GM21447 (cell line): Measurements from ENCODE around the gene EPOP.

Source experiments
- ATAC-seq: cut with Tn5 transposase; IDR thresholded peaks from one replicate; pipeline ENCODE4 v1.9.1; 2021; ENCODE audit not compliant: unreplicated experiment

Gene EPOP

DNA sequence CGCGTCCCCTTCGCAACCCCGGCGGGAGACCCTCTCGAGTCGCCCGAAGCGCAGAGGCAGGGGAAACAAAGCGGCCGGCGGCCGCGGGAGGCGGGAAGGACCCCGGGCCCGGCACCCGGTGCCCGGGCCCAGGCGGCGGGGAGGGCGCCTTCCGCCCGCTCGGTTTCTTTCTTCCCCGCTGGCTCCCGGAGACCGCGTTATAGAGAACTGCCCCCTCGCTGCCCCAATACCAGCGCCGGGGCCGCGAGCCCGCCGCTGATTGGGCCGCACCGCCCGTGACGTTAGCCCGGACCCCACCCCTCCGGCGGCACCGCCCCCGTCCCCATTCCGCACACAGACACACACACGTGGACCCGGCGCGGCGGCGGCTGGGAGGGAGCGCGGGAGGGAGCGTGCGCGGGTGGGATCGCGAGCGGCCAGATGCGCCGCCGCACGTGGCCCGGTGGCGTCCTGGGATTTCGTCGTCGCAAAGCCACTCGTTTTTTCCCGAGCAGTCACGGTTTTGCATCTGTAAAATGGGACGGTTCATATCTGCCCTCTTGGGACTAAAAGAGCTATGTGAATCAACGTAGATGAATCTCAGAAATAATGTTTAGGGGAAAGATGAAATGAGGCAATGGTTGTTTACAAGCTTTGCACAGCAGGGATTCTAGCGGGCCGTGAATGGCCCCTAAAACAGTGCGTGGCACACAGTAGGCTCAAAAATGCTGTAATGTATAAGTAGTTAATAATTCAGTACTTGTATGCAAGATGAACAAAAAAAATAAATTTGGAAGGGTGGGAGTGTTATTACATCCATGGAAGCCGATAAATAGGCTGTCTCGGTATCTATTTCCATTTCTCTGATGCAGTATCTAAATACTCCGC, at the start of gene EPOP:
Gene EPOP (minus strand): TSS at position 209 of the 867 bp plus-strand sequence. CDS start 462 bp downstream, outside the sequence.
- peak; percentile 53 for ATAC-seq

DNA sequence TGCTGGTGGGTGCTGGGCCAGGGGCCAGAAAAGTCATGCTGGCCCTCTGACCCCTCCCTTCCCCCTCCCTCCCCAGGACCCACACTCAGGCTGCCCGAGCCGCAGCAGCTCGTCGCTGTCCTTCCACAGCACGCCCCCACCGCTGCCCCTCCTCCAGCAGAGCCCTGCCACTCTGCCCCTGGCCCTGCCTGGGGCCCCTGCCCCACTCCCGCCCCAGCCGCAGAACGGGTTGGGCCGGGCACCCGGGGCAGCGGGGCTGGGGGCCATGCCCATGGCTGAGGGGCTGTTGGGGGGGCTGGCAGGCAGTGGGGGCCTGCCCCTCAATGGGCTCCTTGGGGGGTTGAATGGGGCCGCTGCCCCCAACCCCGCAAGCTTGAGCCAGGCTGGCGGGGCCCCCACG, 47.0 kb upstream of the EPOP start:
- ATAC-seq, result no peak

DNA sequence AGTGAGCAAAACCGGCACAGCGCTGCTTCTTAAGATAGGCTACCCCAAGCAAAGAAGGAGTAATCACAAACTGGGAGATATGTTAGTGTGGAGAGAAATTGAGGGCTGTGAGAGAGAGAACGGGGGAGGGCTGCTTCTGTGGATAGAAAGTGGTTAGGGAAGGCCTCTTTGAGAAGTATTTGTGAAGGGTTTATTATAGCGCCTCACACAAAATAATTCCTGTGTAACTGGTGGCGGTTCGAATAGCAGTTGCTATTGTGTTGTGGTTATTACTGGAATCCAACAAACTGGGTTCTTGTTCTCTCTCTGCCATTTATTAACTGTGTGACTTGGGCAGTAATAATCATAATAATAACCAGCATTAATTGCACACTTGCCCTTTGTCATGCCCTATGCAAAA, 46.2 kb upstream of the EPOP start:
- no peak for ATAC-seq

DNA sequence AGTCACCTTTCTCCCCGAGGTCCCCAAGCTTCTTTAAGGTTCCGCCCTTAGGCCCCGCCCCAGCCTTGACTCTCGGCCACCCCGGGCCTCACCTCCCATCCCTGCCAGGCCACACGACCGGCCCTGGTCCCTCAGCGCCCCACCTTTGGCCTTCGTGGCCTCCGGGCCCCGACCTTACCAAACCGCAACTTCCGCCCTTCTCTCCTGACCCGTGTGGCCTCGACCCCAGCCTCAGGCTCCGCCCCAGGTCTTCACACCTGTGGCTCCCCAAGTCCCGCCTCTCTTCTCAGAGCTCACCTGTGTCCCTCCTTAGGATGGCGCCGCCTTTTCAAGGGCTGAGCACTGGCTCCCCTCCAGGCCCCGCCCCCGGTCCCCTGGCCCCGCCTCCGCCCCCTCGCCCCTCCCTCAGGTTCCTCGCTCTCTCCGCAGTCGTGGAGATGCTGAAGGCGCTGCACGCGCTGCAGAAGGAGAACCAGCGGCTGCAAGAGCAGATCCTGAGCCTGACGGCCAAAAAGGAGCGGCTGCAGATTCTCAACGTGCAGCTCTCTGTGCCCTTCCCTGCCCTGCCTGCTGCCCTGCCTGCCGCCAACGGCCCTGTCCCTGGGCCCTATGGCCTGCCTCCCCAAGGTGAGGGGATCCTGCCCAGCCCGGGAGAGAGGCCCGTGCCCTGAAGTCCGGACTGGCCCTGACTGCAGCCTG, 45.3 kb upstream of the EPOP start:
- no peak for ATAC-seq

DNA sequence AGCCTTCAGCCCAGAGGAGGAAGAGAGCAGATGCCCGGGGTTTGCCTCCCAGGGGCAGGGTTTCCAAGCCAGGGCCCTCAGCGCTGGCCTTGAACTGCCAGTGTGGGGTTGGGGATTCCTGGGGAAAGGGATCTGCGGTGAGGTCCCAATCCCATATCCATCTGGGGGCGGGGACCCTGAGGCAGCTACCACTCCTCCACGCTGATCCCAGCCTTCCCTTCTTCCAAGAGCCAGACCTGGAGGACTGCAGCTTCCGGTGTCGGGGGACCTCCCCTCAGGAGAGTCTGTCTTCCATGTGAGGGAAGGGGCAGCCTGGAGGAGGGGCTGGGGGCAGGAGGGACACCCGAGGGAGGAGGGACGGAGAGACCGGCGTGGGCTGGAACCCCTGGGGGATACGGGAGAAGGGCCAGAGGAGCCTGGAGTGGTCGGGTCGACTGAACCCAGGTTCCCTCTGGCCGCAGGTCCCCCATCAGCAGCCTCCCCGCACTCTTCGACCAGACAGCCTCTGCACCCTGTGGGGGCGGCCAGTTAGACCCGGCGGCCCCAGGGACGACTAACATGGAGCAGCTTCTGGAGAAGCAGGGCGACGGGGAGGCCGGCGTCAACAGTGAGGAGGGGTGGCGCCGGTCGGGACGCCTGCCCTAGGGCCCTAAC, 44.7 kb upstream of the EPOP start:
- no peak for ATAC-seq

DNA sequence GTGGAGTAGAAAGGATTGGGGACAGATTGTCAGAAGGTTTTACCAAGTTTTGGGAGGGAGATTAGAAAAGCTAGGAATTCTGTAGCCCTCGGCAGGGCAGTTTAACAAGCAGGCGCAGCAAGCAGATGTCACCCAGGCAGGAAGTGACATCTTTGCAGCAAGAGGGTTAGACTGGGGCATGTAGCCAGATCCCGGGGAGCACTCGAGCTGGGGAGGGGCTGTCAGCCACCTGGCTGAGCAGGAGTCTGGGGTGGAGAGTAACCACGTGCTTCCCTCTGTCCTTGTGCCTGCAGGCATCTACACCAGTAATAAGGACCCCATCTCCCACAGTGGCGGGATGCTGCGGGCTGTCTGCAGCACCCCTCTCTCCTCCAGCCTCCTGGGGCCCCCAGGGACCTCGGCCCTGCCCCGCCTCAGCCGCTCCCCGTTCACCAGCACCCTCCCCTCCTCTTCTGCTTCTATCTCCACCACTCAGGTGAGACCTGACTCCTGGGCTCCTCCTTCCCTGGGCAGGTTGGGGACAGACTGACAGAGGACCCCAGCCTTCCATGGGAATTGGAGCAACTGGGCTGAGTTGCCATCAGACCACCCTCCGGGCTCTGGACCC, 42.5 kb upstream of the EPOP start:
- ATAC-seq, result no peak

DNA sequence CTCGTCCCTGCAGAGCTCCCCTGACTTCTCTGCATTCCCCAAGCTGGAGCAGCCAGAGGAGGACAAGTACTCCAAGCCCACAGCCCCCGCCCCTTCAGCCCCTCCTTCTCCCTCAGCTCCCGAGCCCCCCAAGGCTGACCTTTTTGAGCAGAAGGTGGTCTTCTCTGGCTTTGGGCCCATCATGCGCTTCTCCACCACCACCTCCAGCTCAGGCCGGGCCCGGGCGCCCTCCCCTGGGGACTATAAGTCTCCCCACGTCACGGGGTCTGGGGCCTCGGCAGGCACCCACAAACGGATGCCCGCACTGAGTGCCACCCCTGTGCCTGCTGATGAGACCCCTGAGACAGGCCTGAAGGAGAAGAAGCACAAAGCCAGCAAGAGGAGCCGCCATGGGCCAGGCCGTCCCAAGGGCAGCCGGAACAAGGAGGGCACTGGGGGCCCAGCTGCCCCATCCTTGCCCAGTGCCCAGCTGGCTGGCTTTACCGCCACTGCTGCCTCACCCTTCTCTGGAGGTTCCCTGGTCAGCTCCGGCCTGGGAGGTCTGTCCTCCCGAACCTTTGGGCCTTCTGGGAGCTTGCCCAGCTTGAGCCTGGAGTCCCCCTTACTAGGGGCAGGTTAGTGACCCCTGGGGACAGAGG, 41.7 kb upstream of the EPOP start:
- ATAC-seq, result no peak

DNA sequence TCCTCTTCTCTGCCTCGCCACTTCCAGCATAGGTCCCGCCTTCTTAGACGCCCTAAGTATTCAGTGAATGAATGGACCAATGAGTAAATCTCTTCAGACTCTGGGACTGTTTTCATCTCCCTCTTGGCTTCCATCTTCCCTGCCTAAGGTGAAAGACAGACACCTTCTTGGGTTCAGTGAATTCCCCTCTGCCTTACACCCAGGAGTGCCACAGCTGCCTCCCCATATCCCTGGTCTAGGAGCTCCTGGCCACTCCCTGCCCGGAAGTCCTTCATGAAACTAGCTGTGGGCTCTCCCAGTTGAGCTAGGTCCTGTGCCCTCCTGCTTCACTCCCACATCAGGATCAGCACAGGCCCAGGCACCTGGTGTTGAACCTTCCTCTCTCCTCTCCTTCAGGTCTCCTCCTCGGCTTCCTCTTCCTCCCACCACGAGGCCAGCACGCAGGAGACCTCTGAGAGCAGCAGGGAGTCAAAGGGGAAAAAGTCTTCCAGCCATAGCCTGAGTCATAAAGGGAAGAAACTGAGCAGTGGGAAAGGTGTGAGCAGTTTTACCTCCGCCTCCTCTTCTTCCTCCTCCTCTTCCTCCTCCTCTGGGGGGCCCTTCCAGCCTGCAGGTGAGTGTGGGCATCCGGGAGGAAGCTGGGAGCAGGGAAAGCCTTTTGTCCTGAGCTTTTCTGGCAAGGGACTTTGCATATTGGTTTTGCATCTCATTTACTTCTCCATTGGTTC, 40.6 kb upstream of the EPOP start:
- ATAC-seq, result no peak

DNA sequence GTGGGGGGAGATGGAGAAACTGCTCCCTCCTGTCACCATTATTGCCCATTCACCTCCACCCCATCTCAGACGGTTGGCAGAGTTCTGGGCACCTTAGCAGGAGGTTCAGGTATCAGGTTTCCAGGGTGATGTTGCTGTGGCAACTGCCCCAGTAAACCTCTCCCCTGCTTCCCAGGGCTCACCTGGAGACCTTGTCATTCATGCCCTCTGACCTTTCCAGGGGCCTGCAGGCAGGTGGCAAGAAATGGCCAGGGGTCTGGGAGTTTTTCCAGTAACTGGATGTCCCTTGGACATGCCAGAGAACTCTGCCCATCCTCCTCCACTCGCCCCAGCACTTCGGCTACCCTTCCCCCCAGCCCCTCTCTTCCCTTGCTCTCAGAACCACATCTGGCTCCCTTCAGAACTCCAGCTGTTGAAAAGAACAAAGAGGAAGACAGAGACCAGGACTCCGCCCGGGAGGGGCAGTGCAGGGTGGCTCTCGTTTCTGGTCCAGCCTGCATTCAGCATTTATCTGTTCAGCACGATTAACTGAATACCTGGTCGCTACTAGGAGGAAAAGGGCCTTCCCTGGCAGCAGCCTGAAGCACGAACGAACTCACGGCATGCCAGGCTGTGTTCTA, 38.8 kb upstream of the EPOP start:
- ATAC-seq, result no peak

DNA sequence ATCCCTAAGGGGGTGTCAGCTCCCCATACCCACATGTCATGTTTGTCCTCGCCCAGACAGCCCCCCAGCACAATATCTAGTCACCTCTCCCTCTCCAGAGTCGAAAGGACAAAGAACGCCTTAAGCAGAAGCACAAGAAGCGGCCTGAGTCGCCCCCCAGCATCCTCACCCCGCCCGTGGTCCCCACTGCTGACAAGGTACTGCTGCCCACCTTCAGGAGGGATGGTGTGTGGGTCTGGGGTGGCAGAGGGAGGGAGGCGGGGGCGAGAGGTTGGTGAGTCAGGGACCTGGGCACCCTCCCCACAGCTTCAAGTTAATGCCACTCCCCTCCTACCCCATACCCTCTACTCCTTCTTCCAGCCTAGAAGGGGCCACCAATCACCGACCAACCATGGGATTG, 37.8 kb upstream of the EPOP start:
- no peak for ATAC-seq

DNA sequence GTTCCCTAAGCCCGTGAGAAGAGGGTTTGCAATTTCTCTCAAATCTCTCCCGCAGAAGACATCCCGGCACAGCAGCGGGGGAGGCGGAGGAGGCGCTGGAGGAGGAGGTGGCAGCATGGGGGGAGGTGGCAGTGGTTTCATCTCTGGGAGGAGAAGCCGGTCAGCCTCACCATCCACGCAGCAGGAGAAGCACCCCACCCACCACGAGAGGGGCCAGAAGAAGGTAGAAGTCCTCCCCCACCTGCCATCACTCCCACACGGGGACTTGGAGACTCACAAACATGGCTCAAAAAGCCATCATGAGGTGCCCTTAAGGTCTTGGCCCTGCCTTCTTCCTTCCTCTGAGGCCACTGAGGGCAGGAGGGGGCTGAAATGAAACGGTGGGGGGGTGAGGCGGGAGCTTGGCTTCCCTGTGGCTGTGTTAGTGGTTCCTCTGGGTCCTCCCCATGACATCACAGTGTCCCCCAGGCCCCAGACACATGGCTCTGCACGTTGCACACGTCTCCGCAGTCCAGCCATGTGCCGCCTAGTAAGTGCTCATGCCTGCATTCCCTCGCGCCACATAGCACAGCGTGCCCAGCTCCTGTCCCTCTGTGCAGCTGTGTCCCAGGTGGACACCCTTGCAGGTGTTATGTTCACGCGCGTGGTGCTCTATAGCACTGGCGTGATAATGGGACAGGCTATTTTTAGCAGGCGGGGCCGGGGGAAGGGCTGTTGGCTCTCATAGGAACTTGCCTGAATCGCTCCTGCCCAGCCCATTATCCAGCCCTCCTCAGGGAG, 37.2 kb upstream of the EPOP start:
- no peak for ATAC-seq

DNA sequence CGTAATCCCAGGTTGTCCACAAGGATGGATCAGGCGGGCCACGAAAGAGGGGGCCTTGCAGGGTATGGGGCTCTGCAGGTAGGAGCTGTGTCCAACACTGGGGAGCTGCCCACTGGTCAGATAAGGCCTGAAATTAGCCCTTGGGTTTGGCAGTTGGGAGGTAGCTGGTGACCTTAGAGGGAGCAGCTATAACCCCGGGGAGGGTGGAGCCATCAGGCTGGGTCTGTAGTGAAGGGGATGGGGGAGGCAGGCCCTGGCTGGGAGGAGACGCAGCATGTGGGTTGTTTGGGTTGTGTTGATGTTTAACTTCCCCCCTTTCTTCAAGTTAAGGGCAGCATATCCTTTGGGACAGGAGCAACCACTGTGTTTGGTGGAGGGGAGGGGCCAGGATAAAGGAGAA, 36.2 kb upstream of the EPOP start:
- no peak for ATAC-seq

DNA sequence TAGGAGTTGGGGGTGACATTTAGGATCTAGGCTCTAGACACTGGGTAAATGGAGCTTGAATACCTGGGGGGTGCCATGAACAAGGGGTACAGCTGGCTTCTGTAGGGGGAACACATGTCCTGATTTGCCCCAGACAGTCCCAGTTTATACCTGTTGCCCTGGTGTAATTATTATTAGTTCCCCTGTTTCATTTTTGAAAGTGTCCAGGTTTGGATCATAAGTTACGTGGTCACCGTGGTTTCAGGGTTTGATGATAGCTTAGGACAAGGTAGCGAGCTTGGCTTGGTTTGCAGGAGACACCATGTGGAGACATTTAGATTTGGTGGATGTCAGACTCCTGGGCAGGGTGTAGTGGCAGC, 35.8 kb upstream of the EPOP start:
- ATAC-seq, result no peak

DNA sequence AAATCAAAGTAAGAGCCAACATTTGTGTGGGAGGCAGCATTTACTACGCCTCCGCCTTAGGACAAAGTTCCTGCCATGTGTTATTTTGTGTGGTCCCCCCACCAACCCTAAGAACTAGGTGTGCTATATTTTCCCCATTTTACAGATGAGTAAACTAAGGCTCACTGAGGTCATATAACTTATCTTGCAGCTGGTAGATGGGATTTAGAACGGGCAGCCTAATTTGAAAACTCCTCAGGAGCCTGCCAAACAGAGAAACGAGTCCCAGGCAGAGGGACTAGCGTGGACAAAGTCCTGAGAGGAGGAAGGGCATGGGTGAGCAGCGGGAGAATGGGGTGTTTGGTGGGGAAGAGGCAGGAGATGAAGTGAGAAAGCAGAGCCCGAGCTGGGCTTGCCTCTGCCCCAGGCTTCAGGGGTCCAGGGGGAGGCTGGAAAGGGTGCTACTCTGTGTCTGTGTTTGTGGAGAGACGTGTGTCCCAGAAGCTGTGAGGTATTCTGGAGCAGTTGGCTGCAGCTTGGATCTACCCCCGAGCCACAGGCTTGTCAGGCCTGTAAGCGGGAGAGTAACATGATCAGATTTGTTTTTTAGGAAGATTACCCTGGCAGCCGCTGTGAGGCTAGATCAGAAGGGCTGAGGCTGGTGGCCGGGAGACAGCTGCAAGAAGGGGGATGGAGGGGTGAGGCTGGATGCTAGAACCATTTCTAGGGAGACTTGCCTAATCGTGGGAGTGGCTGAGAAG, 35.3 kb upstream of the EPOP start:
- no peak for ATAC-seq

DNA sequence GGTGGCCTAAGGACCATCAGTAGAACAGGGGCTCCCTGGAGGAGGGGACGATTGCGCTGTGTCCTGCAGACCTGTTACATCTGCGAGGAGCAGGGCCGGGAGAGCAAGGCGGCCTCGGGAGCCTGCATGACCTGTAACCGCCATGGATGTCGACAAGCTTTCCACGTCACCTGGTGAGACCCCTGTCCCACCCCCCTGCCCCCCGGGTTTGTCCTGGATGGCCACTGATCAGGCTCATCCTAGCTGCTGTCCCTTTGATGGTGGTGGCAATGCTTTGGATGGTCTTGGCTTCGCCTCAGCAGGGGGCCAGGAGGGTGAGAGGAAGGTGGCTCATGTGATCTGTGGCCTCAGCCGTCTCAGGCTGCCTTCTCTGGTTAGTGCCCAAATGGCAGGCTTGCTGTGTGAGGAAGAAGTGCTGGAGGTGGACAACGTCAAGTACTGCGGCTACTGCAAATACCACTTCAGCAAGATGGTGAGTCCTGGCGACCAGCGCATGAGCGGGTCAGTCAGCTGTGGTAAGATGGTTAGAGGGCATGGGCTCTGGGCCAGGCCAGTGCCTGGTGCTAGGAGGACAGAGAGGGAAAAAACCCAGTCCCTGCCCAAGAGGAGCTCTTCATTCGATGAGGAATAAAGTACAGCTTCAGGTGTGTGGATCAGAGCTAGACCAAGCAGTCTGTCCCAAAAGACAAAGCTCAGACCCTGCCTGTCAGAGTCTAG, 34.5 kb upstream of the EPOP start:
- no peak for ATAC-seq

DNA sequence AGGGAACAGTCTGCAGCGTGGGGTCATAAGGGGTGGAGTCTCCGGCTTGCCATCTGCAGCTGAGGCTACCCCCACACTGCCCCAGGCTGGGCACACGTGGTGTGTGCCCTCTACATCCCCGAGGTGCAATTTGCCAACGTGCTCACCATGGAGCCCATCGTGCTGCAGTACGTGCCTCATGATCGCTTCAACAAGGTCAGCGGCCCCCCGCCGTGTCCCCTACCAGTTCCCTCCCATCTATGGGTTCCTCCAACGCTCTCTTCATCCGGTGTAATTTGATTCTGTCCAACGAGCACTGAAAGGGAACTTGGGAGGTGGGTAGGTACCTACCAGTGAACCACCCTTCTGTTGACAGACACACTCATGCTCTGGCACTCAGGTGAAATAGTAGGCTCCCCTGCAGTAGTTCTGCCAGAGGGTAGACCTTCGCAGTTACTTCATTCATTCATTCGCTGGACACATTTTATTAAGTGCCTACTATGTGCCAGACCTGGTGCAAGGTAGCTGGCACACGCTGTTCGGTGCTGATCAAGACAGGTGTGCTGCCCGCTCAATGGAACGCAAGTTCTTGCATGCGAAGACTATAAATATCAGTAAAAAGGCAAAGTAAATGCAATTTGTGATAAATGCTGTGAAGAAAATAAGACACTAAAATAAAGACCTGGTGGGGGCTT, 33.1 kb upstream of the EPOP start:
- no peak for ATAC-seq

DNA sequence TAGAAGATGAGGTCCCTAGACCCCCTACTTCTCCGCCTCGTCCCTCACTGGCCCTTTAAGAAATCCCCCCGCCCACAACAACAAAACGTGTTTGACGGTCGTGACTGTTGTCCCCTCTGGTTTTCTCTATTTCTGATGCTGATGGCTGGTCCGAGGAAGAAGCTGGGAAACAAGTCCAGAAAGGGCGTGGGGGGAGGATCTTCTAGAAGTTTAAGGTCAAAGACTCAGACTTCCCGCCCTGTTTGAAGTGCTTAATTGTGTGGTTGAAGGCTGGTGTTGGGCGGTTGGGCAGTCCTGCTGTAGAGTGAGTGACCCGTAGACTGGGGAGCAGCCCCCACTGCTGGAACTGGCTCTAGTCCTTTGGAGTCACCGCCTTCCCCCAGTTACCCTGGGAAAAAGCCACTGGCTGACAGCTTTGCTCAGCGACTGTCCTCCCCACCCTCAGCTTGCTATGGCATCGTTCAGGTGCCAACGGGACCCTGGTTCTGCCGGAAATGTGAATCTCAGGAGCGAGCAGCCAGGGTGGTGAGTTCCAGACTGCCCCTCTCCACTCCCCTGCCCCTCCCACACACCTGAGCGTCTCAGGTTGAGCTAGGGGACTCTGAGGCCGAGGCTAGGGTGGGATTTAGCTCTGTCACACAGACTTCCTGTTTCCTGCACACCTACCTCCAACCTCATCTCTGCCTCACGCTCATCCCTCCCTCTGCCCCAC, 31.9 kb upstream of the EPOP start:
- ATAC-seq, result no peak
